HepG2 (cell line): ENCODE data around the gene SECTM1. TPM values are rescaled to one million over a fixed set of nuclear protein-coding genes. Genes with fewer than 3 reads are reported as not detected.

Source experiments
- ATAC-seq: fragments of 200-7000 bp; cut with Tn5 transposase; 3 replicates; pipeline ENCODE4 v1.9.1; 2020; ENCODE audit warnings: mild to moderate bottlenecking, moderate library complexity
- BruUV-seq: library from RNA; stranded (reverse); fragments of 400-500 nt; replicated peaks from 2 replicates; lab custom pipeline; 2021; lab: Mats Ljungman, UMichigan
- CTCF ChIA-PET: fragments of 300-600 bp; formaldehyde crosslinking; extraction: SDS; loops from one replicate; lab custom pipeline; 2021; ENCODE audit warnings: low total read pairs, inconsistent platforms, low intra/inter-chr PET ratio; lab: Yijun Ruan, JAX
- POLR2A ChIA-PET: fragments of 350-600 bp; sonication (Branson Sonifier 250); formaldehyde crosslinking; loops from one replicate; lab custom pipeline; 2020; ENCODE audit warnings: antibody characterized with exemption, inconsistent platforms; lab: Yijun Ruan, JAX
- DNase-seq: peaks from one replicate; pipeline ENCODE4 v3.0.0-alpha.2; 2015; ENCODE audit warnings: low spot score
- FAIRE-seq: peaks from 3 replicates; lab custom pipeline; 2011; peaks lifted over from hg19 to GRCh38; lab: Jason Lieb, UNC
- H2AFZ ChIP-seq: one replicate; pipeline ENCODE4 v1.6.1; 2011; ENCODE audit warnings: low read length, inconsistent platforms
- H3K27ac ChIP-seq: fragments of 300-600 bp; 3 replicates; pipeline ENCODE4 v1.8.0; 2011; ENCODE audit warnings: mixed run types, mild to moderate bottlenecking, mixed read lengths, low read length, inconsistent platforms; ENCODE audit not compliant: insufficient read depth; ENCODE audit errors: extremely low read length
- H3K27me3 ChIP-seq, 2 experiments: fragments of 200-600 bp in 1 of 2; 2 replicates in 1 of 2; 3 replicates in 1 of 2; pipeline versions ENCODE4 v1.6.0 to v1.8.0; 2011; ENCODE audit warnings: low read length in 2 of 2, mild to moderate bottlenecking in 2 of 2, moderate library complexity in 2 of 2, inconsistent platforms in 1 of 2; ENCODE audit not compliant: insufficient read depth in 2 of 2, control insufficient read depth in 1 of 2
- H3K36me3 ChIP-seq, 2 experiments: fragments of 200-600 bp in 1 of 2; replicated peaks in 1 of 2; 2 replicates in 1 of 2; 3 replicates in 1 of 2; pipeline versions ENCODE4 v1.5.1 to v1.8.0; 2011; ENCODE audit warnings: low read length in 2 of 2, inconsistent platforms in 1 of 2; ENCODE audit not compliant: insufficient read depth in 2 of 2, control insufficient read depth in 1 of 2
- H3K4me1 ChIP-seq: 2 replicates; pipeline ENCODE4 v1.5.1; 2012; ENCODE audit warnings: low read length, inconsistent platforms; ENCODE audit not compliant: insufficient read depth
- H3K4me2 ChIP-seq: 2 replicates; pipeline ENCODE4 v1.6.0; 2011; ENCODE audit warnings: low read depth, low read length, inconsistent platforms
- H3K4me3 ChIP-seq, 3 experiments: fragments of 200-600 bp in 1 of 3; sonication (generic), shearing (Covaris generic) in 1 of 3; replicated peaks in 1 of 3; 2 replicates each; pipeline ENCODE4 v1.5.1; 2011 to 2016; ENCODE audit warnings: low read length in 3 of 3, inconsistent platforms in 2 of 3, low read depth in 2 of 3, mild to moderate bottlenecking in 2 of 3, control low read depth in 1 of 3, mixed read lengths in 1 of 3; ENCODE audit not compliant: insufficient read depth in 1 of 3
- H3K79me2 ChIP-seq: one replicate; pipeline ENCODE4 v1.6.1; 2011; ENCODE audit warnings: low read length, inconsistent platforms; ENCODE audit not compliant: insufficient read depth
- H3K9ac ChIP-seq: 2 replicates; pipeline ENCODE4 v1.6.0; 2011; ENCODE audit warnings: mild to moderate bottlenecking, low read depth, low read length, inconsistent platforms; ENCODE audit not compliant: insufficient read depth
- H3K9me3 ChIP-seq: 2 replicates; pipeline ENCODE4 v1.5.1; 2012; ENCODE audit warnings: mild to moderate bottlenecking, low read length
- H4K20me1 ChIP-seq: 2 replicates; pipeline ENCODE4 v1.6.0; 2011; ENCODE audit warnings: inconsistent platforms, mild to moderate bottlenecking, low read length, moderate library complexity; ENCODE audit not compliant: insufficient read depth
- AHR ChIP-seq: IDR thresholded peaks from 2 replicates; pipeline ENCODE4 v1.6.1; 2018; ENCODE audit warnings: missing genetic modification reagents, missing compliant biosample characterization
- ASH2L ChIP-seq: fragments of 300-600, 200-600 bp; sonication (generic); IDR thresholded peaks from 2 replicates; pipeline ENCODE4 v1.7.0; 2017; ENCODE audit warnings: low read depth, mild to moderate bottlenecking, moderate library complexity, mixed read lengths, low read length; ENCODE audit not compliant: insufficient read length
- BHLHE40 ChIP-seq: IDR thresholded peaks from 2 replicates; pipeline ENCODE4 v1.6.1; 2011; ENCODE audit warnings: low read length, improper control_type of control experiment
- CHCHD3 ChIP-seq: sonication (generic); formaldehyde crosslinking; IDR thresholded peaks from 2 replicates; pipeline ENCODE4 v1.8.0; 2022; ENCODE audit warnings: mild to moderate bottlenecking, missing genetic modification reagents, moderate library complexity
- EP300 ChIP-seq, 3 experiments: sonication (generic) in 1 of 3; formaldehyde crosslinking in 1 of 3; IDR thresholded peaks; 2 replicates each; pipeline versions ENCODE4 v1.5.1 to v1.6.1; 2011 to 2020; ENCODE audit warnings: low read depth in 2 of 3, low read length in 2 of 3, borderline replicate concordance in 1 of 3, improper control_type of control experiment in 1 of 3, mild to moderate bottlenecking in 1 of 3, missing genetic modification reagents in 1 of 3, moderate library complexity in 1 of 3
- IKZF1 ChIP-seq: fragments of 450-650 bp; IDR thresholded peaks from 2 replicates; pipeline ENCODE4 v1.7.1; 2016
- JARID2 ChIP-seq: sonication (generic); formaldehyde crosslinking; IDR thresholded peaks from 2 replicates; pipeline ENCODE4 v1.8.1; 2023; ENCODE audit warnings: missing genetic modification reagents, inconsistent platforms; ENCODE audit not compliant: insufficient replicate concordance
- KDM5B ChIP-seq: sonication (generic); formaldehyde crosslinking; IDR thresholded peaks from 2 replicates; pipeline ENCODE4 v1.4.0; 2020; ENCODE audit warnings: missing genetic modification reagents, mild to moderate bottlenecking, borderline replicate concordance
- LCORL ChIP-seq, 2 experiments: fragments of 450-650 bp in 1 of 2; sonication (generic) in 1 of 2; formaldehyde crosslinking in 1 of 2; IDR thresholded peaks; 2 replicates each; pipeline versions ENCODE4 v1.5.0 to v1.6.1; 2017 to 2020; ENCODE audit warnings: antibody characterized with exemption in 1 of 2, missing genetic modification reagents in 1 of 2
- RXRB ChIP-seq: IDR thresholded peaks from 2 replicates; pipeline ENCODE4 v1.6.1; 2016; ENCODE audit warnings: borderline replicate concordance, missing genetic modification reagents, missing compliant biosample characterization
- SPEN ChIP-seq: sonication (generic); formaldehyde crosslinking; IDR thresholded peaks from 2 replicates; pipeline ENCODE4 v1.5.1; 2020; ENCODE audit warnings: low read depth, mild to moderate bottlenecking, missing genetic modification reagents
- ZNF225 ChIP-seq: sonication (generic); formaldehyde crosslinking; IDR thresholded peaks from 2 replicates; pipeline ENCODE4 v1.4.0; 2020; ENCODE audit warnings: mild to moderate bottlenecking, missing genetic modification reagents
- ZNF451 ChIP-seq: sonication (generic); formaldehyde crosslinking; IDR thresholded peaks from 2 replicates; pipeline ENCODE4 v1.5.0; 2020; ENCODE audit warnings: mild to moderate bottlenecking, missing genetic modification reagents
- WGBS: methylation state at CpG from one replicate; pipeline ENCODE4 v1.1.6; 2017; ENCODE audit warnings: low lambda C conversion rate; 5-methylcytosine and 5-hydroxymethylcytosine counted together
- in situ Hi-C: cut with HindIII; loops from 2 replicates; pipeline ENCODE4 v1.10.0; 2017; ENCODE audit warnings: low pct_unique_long_range_greater_than_20kb; ENCODE audit not compliant: extremely low pct_ligation_motif_present
- intact Hi-C: fragments of 100-400 bp; cut with micrococcal nuclease; formaldehyde crosslinking; loops from one replicate; pipeline ENCODE4 v1.10.0; 2022; ENCODE audit not compliant: unreplicated experiment
- polyA plus RNA-seq, 8 experiments: library from polyadenylated mRNA; depleted of rRNA in 3 of 8; stranded (reverse) in 7 of 8; unstranded in 1 of 8; fragments of >200 nt; fragmentation: Illumina TruSeq in 4 of 8; extraction: Trizol in 4 of 8; gene quantifications; 2 replicates each; pipeline versions ENCODE4 v1.2.1 to v1.2.3, GENCODE V29; 2011 to 2016; ENCODE audit warnings: low read depth in 4 of 8, missing spikeins in 1 of 8, mixed read lengths in 1 of 8; ENCODE audit not compliant: insufficient read depth in 1 of 8
- total RNA-seq, 5 experiments: library from RNA; depleted of rRNA; stranded (reverse); fragments of >200 nt; fragmentation: Illumina TruSeq; extraction: Trizol; gene quantifications; 2 replicates each; pipeline ENCODE4 v1.2.3, GENCODE V29; 2016; ENCODE audit warnings: low read depth in 1 of 5
- TF ChIP-seq, protein P1 (sequence below): sonication (generic); formaldehyde crosslinking; IDR thresholded peaks from 2 replicates; pipeline ENCODE4 v1.5.0; 2020; ENCODE audit warnings: mild to moderate bottlenecking, missing genetic modification reagents
- TF ChIP-seq, protein P2 (sequence below): fragments of 450-650 bp; IDR thresholded peaks from 2 replicates; pipeline ENCODE4 v1.6.1; 2016
- TF ChIP-seq, protein P3 (sequence below): sonication (generic); formaldehyde crosslinking; IDR thresholded peaks from 2 replicates; pipeline ENCODE4 v1.8.0; 2022; ENCODE audit warnings: mild to moderate bottlenecking, missing genetic modification reagents, moderate library complexity

The SECTM1 gene
- total and polyA plus RNA-seq, 2 of the 13 experiments (the other 11 are each of a cell fraction or from before 2014, with no cell fraction given) = 3.5 to 5.3 TPM

DNA sequence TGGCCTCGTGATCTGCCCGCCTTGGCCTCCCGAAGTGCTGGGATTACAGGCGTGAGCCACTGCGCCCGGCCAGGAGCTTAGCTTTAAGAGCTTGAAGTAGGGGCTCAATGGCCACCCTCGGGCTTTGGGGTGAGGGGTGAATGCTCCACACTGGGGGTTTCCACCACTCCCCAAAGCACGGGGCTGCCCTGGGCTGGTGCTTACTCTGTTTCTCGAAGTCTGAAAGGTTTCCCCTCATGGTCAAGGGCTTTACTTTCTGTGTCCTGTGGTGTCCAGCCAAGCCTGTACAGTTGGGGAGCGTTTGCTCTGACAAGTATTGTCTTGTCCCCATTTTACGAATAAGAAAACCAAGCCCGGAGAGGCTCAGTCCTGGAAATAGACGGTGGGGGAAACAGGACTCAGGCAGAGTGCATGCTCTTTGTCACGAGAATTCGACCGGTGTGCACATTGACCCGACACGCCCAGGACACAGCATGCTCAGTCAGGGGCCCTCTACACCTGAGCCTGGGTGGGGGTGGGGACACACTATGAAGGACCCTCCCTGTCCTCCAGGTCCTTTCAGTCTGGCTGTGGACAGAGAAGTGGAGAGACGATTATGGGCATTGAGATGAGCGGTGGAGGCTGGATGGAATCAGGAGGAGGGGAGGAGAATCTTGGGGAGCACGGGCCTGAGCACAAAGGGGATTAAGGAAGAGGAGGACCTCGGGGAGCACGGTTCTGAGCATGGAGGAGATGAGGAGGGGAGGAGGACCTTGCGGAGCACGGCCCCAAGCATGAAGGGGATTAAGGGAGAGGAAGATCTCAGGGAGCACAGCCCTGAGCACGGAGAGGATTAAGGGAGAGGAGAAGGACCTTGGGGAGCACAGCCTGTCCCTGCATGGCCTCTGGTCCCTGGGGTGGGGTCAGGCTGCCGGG, 23.7 kb downstream of the SECTM1 start:
- in situ Hi-C loops = no loop called here
- TF ChIP-seq JARID2 (CRISPR knock-in tag) (no peak), IKZF1 (no peak), ZNF451 (peak; percentile 68; the same call in 1 of the 2 replicates), AHR (CRISPR knock-in tag) (0 out of 2 replicates have a peak, but pooled peaks have one; percentile 26), ZNF225 (CRISPR knock-in tag) (0 out of 2 replicates have a peak, but pooled peaks have one; percentile 45), EP300 (IDR thresholded peaks at IDR 0.05; ENCODE audit: low read depth in 2 of 2, low read length in 2 of 2) (peak in 1 of 2 experiments; percentile 63; a peak in 2 of 4 replicates), EP300 (CRISPR knock-in tag; IDR thresholded peaks at IDR 0.05; ENCODE audit: borderline replicate concordance) (peak; percentile 33), BHLHE40 (peak; percentile 51), SPEN (peak; percentile 34; the same call in 1 of the 2 replicates), LCORL (IDR thresholded peaks at IDR 0.05) (no peak), LCORL (CRISPR knock-in tag; IDR thresholded peaks at IDR 0.05) (peak; percentile 72; the same call in 1 of the 2 replicates), RXRB (CRISPR knock-in tag) (peak; percentile 80), KDM5B (CRISPR knock-in tag) (peak; percentile 30; the same call in 1 of the 2 replicates), CHCHD3 (CRISPR knock-in tag) (peak; percentile 71; the same call in 1 of the 2 replicates), ASH2L (peak; percentile 32)
- TF ChIP-seq, protein P1, sequence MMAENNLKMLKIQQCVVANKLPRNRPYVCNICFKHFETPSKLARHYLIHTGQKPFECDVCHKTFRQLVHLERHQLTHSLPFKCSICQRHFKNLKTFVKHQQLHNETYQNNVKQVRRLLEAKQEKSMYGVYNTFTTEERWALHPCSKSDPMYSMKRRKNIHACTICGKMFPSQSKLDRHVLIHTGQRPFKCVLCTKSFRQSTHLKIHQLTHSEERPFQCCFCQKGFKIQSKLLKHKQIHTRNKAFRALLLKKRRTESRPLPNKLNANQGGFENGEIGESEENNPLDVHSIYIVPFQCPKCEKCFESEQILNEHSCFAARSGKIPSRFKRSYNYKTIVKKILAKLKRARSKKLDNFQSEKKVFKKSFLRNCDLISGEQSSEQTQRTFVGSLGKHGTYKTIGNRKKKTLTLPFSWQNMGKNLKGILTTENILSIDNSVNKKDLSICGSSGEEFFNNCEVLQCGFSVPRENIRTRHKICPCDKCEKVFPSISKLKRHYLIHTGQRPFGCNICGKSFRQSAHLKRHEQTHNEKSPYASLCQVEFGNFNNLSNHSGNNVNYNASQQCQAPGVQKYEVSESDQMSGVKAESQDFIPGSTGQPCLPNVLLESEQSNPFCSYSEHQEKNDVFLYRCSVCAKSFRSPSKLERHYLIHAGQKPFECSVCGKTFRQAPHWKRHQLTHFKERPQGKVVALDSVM (CRISPR knock-in tag) = peak; percentile 44; the same call in 1 of the 2 replicates
- TF ChIP-seq, protein P2, sequence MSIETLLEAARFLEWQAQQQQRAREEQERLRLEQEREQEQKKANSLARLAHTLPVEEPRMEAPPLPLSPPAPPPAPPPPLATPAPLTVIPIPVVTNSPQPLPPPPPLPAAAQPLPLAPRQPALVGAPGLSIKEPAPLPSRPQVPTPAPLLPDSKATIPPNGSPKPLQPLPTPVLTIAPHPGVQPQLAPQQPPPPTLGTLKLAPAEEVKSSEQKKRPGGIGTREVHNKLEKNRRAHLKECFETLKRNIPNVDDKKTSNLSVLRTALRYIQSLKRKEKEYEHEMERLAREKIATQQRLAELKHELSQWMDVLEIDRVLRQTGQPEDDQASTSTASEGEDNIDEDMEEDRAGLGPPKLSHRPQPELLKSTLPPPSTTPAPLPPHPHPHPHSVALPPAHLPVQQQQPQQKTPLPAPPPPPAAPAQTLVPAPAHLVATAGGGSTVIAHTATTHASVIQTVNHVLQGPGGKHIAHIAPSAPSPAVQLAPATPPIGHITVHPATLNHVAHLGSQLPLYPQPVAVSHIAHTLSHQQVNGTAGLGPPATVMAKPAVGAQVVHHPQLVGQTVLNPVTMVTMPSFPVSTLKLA = peak; percentile 17; the same call in 1 of the 2 replicates
- TF ChIP-seq, protein P3, sequence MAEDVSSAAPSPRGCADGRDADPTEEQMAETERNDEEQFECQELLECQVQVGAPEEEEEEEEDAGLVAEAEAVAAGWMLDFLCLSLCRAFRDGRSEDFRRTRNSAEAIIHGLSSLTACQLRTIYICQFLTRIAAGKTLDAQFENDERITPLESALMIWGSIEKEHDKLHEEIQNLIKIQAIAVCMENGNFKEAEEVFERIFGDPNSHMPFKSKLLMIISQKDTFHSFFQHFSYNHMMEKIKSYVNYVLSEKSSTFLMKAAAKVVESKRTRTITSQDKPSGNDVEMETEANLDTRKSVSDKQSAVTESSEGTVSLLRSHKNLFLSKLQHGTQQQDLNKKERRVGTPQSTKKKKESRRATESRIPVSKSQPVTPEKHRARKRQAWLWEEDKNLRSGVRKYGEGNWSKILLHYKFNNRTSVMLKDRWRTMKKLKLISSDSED (CRISPR knock-in tag) = 0 out of 2 replicates have a peak, but pooled peaks have one; percentile 3

More for the DNA sequence above, 23.7 kb downstream of the SECTM1 start:
- peak overlapping the region; percentile 23; the same call in 1 of the 2 replicates for H3K9ac ChIP-seq
- peaks cover 35% of the 10 kb centered on the region for H3K4me1 ChIP-seq
- no peaks in the 10 kb centered on the region for H3K27me3 ChIP-seq
- ATAC-seq (peak; percentile 80), DNase-seq (peak; percentile 72), FAIRE-seq (peak; percentile 75)
- no TSS peak for BruUV-seq
- H3K36me3 ChIP-seq = no peaks in the 10 kb centered on the region
- peak overlapping the region; percentile 7 for H3K27ac ChIP-seq
- no peaks in the 10 kb centered on the region for H3K79me2 ChIP-seq
- no peaks in the 10 kb centered on the region for H4K20me1 ChIP-seq
- intact Hi-C loops = no loop called here
- 34% methylated on average over 26 of the region's 27 CpGs for WGBS
- ChIA-PET POLR2A (interaction anchor here (2.9 kb wide), 1 partner anchor 11 kb away, joined by 24 read pairs; no protein-coding TSS in a partner anchor), CTCF (no interaction called here)
- peak overlapping the region in 1 of 3 experiments; percentile 34; a peak in 2 of 6 replicates for H3K4me3 ChIP-seq
- H3K9me3 ChIP-seq = no peaks in the 10 kb centered on the region
- H3K4me2 ChIP-seq = peak overlapping the region; percentile 64
- no peak overlapping the region for H2AFZ ChIP-seq
